Tibial artery (tissue), 4 donors: ENCODE results near the gene THBS3.

Source experiments
- DNase-seq, 2 donors: peaks; one replicate each; pipeline ENCODE4 v3.0.0-alpha.2; 2019
- H3K27ac ChIP-seq, 2 donors: fragments of 200-600 bp; sonication (generic) in 1 of 2; 1 replicate in 1 of 2; 2 replicates in 1 of 2; pipeline ENCODE4 v1.5.1; 2018 to 2019; ENCODE audit warnings: mild to moderate bottlenecking in 1 of 2
- H3K27me3 ChIP-seq, 2 donors: fragments of 200-600 bp; sonication (generic) in 1 of 2; one replicate each; pipeline versions ENCODE4 v1.5.1 to v1.6.0; 2016 to 2019
- H3K36me3 ChIP-seq, 3 donors: fragments of 200-600 bp; sonication (generic) in 2 of 3; one replicate each; pipeline ENCODE4 v1.5.1; 2016 to 2019; ENCODE audit warnings: mild to moderate bottlenecking in 2 of 3
- H3K4me1 ChIP-seq, 4 donors: fragments of 200-600 bp; sonication (generic) in 2 of 4; 1 replicate in 3 of 4; 2 replicates in 1 of 4; pipeline ENCODE4 v1.5.1; 2016 to 2019
- H3K4me3 ChIP-seq, 2 donors: fragments of 200-600 bp; sonication (generic) in 1 of 2; 1 replicate in 1 of 2; 2 replicates in 1 of 2; pipeline ENCODE4 v1.5.1; 2018 to 2019; ENCODE audit warnings: mild to moderate bottlenecking in 2 of 2
- H3K9me3 ChIP-seq, 3 donors: fragments of 200-600 bp; sonication (generic) in 1 of 3; one replicate each; pipeline ENCODE4 v1.5.1; 2016 to 2019
- CTCF ChIP-seq, 2 experiments: fragments of 200-600 bp in 1 of 2; fragments of 450-650 bp in 1 of 2; IDR thresholded peaks; one replicate each; pipeline ENCODE4 v1.5.1; 2017 to 2019; ENCODE audit warnings: antibody characterized with exemption in 2 of 2, mild to moderate bottlenecking in 1 of 2, moderate library complexity in 1 of 2
- intact Hi-C: fragments of 100-400 bp; cut with DNase I; formaldehyde crosslinking; loops from one replicate; pipeline ENCODE4 v1.15.0; 2023; ENCODE audit warnings: low total_unique reads

THBS3 gene

GRCh38 chr1:155177918-155178281, 29.8 kb downstream of the THBS3 start:
- H3K36me3 ChIP-seq, result no peaks in the 10 kb centered on the region
- intact Hi-C loops, result no loop called here
- no peak overlapping the region for H3K27ac ChIP-seq
- peaks cover 0 to 34% (median 11%) of the 10 kb centered on the region in 4 donors for H3K4me1 ChIP-seq
- peak in 1 of 2 donors; percentile 49 for DNase-seq
- H3K9me3 ChIP-seq, result no peaks in the 10 kb centered on the region
- H3K4me3 ChIP-seq, result no peak overlapping the region
- no peak for TF ChIP-seq CTCF (IDR thresholded peaks at IDR 0.05)
- H3K27me3 ChIP-seq, result peaks cover 0 to 20% of the 10 kb centered on the region in 2 donors

- DNase-seq, result no peak
- no peak for TF ChIP-seq CTCF (IDR thresholded peaks at IDR 0.05)
- no peak overlapping the region for H3K27ac ChIP-seq
- H3K9me3 ChIP-seq, result no peaks in the 10 kb centered on the region
- peaks cover 0 to 38% (median 13%) of the 10 kb centered on the region in 4 donors for H3K4me1 ChIP-seq
- no peaks in the 10 kb centered on the region for H3K36me3 ChIP-seq
- H3K4me3 ChIP-seq, result no peak overlapping the region
- intact Hi-C loops, result no loop called here
- peaks cover 0 to 20% of the 10 kb centered on the region in 2 donors for H3K27me3 ChIP-seq
Observed at GRCh38 chr1:155177192-155177917, 30.3 kb downstream of the THBS3 start.

- no peaks in the 10 kb centered on the region for H3K9me3 ChIP-seq
- H3K27ac ChIP-seq, result no peak overlapping the region
- H3K36me3 ChIP-seq, result no peaks in the 10 kb centered on the region
- peaks cover 0 to 20% of the 10 kb centered on the region in 2 donors for H3K27me3 ChIP-seq
- peaks cover 0 to 43% (median 19%) of the 10 kb centered on the region in 4 donors for H3K4me1 ChIP-seq
- intact Hi-C loops, result no loop called here
- DNase-seq, result peak; percentile 78 to 88
- peak; percentile 90 to 95 for TF ChIP-seq CTCF (IDR thresholded peaks at IDR 0.05)
- no peak overlapping the region for H3K4me3 ChIP-seq
Observed at GRCh38 chr1:155176544-155177071, 31.1 kb downstream of the THBS3 start.

GRCh38 chr1:155175927-155176371, 31.7 kb downstream of the THBS3 start:
- no peak overlapping the region for H3K4me3 ChIP-seq
- H3K27ac ChIP-seq, result no peak overlapping the region
- H3K27me3 ChIP-seq, result peaks cover 0 to 20% of the 10 kb centered on the region in 2 donors
- H3K4me1 ChIP-seq, result peaks cover 0 to 43% (median 20%) of the 10 kb centered on the region in 4 donors
- DNase-seq, result peak in 1 of 2 donors; percentile 66
- H3K9me3 ChIP-seq, result no peaks in the 10 kb centered on the region
- peaks cover 0 to under 1% (median 0%) of the 10 kb centered on the region in 3 donors for H3K36me3 ChIP-seq
- intact Hi-C loops, result no loop called here
- no peak for TF ChIP-seq CTCF (IDR thresholded peaks at IDR 0.05)

- Histone ChIP-seq H3K27me3 (peaks cover 0 to 20% of the 10 kb centered on the region in 2 donors), H3K4me3 (no peak overlapping the region), H3K36me3 (peaks cover 0 to 6% (median 5%) of the 10 kb centered on the region in 3 donors), H3K9me3 (no peaks in the 10 kb centered on the region), H3K27ac (no peak overlapping the region), H3K4me1 (peaks cover 0 to 43% (median 20%) of the 10 kb centered on the region in 4 donors)
- peak in 1 of 2 donors; percentile 62 for DNase-seq
- intact Hi-C loops, result no loop called here
- TF ChIP-seq CTCF (IDR thresholded peaks at IDR 0.05), result no peak
Observed at GRCh38 chr1:155175281-155175926, 32.3 kb downstream of the THBS3 start.
